ENCODE results near the gene ADAM17.
"Not testable (repeated sequence)": the region's sequence is repeated elsewhere in the genome, so short reads cannot be mapped to it uniquely, and the experiment has no call there.

DNA sequence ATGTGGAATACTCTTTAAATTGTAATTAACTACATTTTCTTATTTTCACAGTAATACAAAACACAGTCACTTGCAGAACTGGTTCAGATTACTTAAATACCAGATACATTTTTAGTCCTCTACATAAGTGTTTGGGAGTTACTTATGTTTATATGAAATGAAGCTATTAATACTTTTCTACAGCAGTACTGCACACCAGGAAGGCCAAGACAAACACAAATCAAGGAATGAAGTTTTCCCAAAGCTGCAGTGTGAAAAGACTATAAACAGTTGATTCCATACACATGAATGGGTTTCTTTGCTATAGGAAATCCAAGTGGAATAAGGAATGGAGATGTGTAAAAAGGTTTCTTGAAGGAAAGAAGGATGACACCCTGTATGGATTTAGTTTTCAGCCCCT lies 29.3 kb upstream of the ADAM17 start:
- TF ChIP-seq, protein P1, sequence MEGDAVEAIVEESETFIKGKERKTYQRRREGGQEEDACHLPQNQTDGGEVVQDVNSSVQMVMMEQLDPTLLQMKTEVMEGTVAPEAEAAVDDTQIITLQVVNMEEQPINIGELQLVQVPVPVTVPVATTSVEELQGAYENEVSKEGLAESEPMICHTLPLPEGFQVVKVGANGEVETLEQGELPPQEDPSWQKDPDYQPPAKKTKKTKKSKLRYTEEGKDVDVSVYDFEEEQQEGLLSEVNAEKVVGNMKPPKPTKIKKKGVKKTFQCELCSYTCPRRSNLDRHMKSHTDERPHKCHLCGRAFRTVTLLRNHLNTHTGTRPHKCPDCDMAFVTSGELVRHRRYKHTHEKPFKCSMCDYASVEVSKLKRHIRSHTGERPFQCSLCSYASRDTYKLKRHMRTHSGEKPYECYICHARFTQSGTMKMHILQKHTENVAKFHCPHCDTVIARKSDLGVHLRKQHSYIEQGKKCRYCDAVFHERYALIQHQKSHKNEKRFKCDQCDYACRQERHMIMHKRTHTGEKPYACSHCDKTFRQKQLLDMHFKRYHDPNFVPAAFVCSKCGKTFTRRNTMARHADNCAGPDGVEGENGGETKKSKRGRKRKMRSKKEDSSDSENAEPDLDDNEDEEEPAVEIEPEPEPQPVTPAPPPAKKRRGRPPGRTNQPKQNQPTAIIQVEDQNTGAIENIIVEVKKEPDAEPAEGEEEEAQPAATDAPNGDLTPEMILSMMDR (IDR thresholded peaks at IDR 0.05): not testable (repeated sequence)
- not testable (repeated sequence) for TF ChIP-seq POLR2A, EP300 (IDR thresholded peaks at IDR 0.05)
